Measurements from ENCODE around the gene RABEP1.

Gene RABEP1

GRCh38 chr17:5365831-5366230 lies 83.7 kb downstream of the RABEP1 start:
- no peak for TF ChIP-seq CTCF (IDR thresholded peaks at IDR 0.05; ENCODE audit: low read depth, low read length)
- no peak for DNase-seq (ENCODE audit: extremely low read depth, low read depth)

GRCh38 chr17:5370411-5370810 lies 88.3 kb downstream of the RABEP1 start:
- TF ChIP-seq CTCF (IDR thresholded peaks at IDR 0.05; ENCODE audit: low read depth, low read length), result no peak

GRCh38 chr17:5373112-5373511 lies 91.0 kb downstream of the RABEP1 start:
- DNase-seq (ENCODE audit: extremely low read depth, low read depth), result no peak
- no peak for TF ChIP-seq CTCF (IDR thresholded peaks at IDR 0.05; ENCODE audit: low read depth, low read length)

More at GRCh38 chr17:5370411-5370810, 88.3 kb downstream of the RABEP1 start:
- no peak for DNase-seq (ENCODE audit: extremely low read depth, low read depth)

- DNase-seq (ENCODE audit: extremely low read depth, low read depth), result no peak
Measured at GRCh38 chr17:5378566-5379207, 96.6 kb downstream of the RABEP1 start.

GRCh38 chr17:5379351-5380107 lies 97.4 kb downstream of the RABEP1 start:
- no peak for TF ChIP-seq CTCF (IDR thresholded peaks at IDR 0.05; ENCODE audit: low read depth, low read length)
- no peak for DNase-seq (ENCODE audit: extremely low read depth, low read depth)

More at GRCh38 chr17:5378566-5379207, 96.6 kb downstream of the RABEP1 start:
- no peak for TF ChIP-seq CTCF (IDR thresholded peaks at IDR 0.05; ENCODE audit: low read depth, low read length)

GRCh38 chr17:5380491-5381135 lies 98.5 kb downstream of the RABEP1 start:
- no peak for TF ChIP-seq CTCF (IDR thresholded peaks at IDR 0.05; ENCODE audit: low read depth, low read length)
- DNase-seq (ENCODE audit: extremely low read depth, low read depth), result no peak

- DNase-seq (ENCODE audit: extremely low read depth, low read depth), result no peak
- no peak for TF ChIP-seq CTCF (IDR thresholded peaks at IDR 0.05; ENCODE audit: low read depth, low read length)
Measured at GRCh38 chr17:5381542-5381941, 99.5 kb downstream of the RABEP1 start.
